ENCODE measurements around the gene TRIM65.
A peak's percentile ranks its signal among the peaks of the same experiment; 100 is the strongest.

Gene TRIM65

DNA sequence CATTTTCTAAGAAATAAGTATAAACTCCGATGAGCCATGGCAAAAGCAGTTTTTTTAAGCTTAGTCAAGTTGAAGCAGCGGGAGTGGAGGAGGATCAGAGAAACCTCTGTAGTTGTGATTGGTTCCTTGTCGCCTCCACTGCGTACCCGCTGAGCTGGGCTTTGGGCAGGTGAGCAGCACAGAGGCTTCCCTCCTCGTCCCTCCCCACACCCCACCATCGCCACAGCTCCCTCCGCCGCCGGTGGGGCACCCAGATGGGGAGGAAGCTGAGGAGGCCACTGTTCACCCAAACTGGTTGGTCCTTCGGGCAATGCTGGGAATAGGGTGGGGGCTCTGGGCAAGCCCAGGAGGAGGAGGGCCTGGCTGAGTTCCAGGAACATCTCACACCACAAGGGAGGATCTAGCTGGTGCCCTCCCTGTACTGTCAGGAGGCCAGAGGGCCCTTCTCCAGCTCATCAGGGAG lies 13.1 kb upstream of the TRIM65 start:
- no peak for DNase-seq (ENCODE audit: low read depth)
- no peak overlapping the region for H3K4me3 ChIP-seq (ENCODE audit: low read depth, low read length)
- TF ChIP-seq, protein P1, sequence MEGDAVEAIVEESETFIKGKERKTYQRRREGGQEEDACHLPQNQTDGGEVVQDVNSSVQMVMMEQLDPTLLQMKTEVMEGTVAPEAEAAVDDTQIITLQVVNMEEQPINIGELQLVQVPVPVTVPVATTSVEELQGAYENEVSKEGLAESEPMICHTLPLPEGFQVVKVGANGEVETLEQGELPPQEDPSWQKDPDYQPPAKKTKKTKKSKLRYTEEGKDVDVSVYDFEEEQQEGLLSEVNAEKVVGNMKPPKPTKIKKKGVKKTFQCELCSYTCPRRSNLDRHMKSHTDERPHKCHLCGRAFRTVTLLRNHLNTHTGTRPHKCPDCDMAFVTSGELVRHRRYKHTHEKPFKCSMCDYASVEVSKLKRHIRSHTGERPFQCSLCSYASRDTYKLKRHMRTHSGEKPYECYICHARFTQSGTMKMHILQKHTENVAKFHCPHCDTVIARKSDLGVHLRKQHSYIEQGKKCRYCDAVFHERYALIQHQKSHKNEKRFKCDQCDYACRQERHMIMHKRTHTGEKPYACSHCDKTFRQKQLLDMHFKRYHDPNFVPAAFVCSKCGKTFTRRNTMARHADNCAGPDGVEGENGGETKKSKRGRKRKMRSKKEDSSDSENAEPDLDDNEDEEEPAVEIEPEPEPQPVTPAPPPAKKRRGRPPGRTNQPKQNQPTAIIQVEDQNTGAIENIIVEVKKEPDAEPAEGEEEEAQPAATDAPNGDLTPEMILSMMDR (IDR thresholded peaks at IDR 0.05; ENCODE audit: control insufficient read depth, extremely low read depth, insufficient read depth) = no peak

DNA sequence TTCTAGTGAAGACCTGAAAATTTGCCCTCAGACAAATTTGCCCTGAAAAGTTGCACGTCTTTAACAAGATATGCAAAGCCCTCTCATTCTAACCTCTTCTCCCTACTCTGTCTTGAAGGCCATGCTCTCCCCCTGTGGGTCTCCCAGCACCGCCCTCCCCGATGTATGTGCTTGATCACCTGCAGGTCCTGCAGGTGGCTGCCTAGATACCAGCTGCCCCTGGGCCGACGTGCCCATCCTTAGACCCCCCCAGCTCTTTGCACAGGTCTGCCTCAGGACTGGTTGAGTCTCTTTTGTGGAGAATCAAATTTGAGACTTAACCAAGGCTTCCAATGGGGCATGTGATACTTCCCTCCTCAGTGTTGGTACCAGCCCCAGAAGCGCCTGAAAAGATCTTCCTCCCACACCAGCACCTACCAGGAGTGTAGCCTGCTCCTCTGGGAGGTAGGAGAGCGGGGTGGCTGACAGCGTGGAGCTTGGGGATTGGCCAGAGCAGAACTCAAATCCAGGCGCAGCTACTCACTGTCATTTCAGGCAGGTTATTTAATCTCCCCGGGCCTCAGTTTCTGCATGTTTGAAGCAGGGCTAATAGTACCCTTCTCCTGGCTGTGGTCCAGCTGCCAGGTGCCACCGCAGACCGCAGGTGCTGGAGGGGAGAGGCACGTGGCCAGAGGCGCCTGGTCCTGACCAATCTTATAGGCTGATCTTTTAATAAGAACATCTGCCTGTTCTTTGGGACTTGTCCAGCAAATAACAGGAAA lies 12.5 kb upstream of the TRIM65 start:
- H3K4me3 ChIP-seq (ENCODE audit: low read depth, low read length) = no peak overlapping the region
- TF ChIP-seq, protein P1 (IDR thresholded peaks at IDR 0.05; ENCODE audit: control insufficient read depth, extremely low read depth, insufficient read depth) = no peak
- DNase-seq (ENCODE audit: low read depth) = peak; percentile 46

DNA sequence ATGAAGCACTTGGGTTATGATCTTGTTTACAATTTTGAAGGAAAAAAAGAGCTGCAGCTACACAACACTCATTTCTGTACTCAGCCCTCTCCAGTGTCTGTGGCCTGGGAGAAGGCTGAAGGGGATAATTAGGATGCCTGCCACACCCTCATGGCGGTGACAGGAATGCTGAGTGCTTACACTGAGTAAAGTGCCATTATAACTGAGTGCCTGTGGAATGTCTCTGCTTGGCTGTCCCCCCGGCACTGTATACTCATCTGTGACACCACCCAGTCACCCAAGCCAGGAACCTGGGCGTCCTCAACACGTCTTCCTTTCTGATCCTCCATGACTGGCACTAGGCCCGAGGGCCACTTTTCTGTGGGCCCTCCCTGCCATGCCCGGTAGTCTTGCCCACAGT lies 11.4 kb upstream of the TRIM65 start:
- no peak overlapping the region for H3K4me3 ChIP-seq (ENCODE audit: low read depth, low read length)
- no peak for DNase-seq (ENCODE audit: low read depth)
- TF ChIP-seq, protein P1 (IDR thresholded peaks at IDR 0.05; ENCODE audit: control insufficient read depth, extremely low read depth, insufficient read depth) = no peak

DNA sequence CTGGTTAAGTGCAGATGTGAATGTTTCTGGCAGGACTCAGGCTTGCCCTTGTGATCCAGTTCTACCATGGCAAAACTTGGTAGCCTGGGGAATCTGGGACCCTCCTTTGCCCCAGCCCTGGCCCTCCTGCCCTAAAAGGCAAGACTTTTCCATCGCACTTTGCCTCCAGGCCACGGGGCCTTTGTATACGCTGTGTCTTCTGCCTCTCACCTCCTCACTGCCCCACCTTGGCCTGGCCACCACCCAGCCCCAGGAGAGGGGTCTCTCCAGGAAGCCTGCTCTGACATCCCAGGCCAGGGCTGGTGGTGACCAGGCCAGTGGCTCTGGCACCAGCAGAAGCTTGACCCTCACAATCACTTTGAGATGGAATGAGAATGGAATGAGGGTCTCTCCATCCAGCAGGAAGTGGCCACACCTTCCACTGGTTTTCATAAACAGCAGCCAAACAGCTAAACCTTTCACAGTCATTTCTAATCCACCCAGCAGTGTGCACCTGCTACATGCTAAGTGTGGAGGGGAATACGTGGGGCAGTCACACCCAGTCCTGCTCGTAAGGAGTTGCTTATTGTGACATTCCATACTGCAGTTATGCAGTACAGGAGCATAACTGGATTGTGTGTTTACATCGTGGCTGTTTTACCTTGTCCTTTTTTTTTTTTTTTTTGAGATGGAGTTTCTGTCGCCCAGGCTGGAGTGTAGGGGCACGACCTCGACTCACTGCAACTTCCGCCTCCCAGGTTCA lies 9.6 kb upstream of the TRIM65 start:
- TF ChIP-seq, protein P1 (IDR thresholded peaks at IDR 0.05; ENCODE audit: control insufficient read depth, extremely low read depth, insufficient read depth) = no peak
- DNase-seq (ENCODE audit: low read depth) = no peak
- H3K4me3 ChIP-seq (ENCODE audit: low read depth, low read length) = no peak overlapping the region

DNA sequence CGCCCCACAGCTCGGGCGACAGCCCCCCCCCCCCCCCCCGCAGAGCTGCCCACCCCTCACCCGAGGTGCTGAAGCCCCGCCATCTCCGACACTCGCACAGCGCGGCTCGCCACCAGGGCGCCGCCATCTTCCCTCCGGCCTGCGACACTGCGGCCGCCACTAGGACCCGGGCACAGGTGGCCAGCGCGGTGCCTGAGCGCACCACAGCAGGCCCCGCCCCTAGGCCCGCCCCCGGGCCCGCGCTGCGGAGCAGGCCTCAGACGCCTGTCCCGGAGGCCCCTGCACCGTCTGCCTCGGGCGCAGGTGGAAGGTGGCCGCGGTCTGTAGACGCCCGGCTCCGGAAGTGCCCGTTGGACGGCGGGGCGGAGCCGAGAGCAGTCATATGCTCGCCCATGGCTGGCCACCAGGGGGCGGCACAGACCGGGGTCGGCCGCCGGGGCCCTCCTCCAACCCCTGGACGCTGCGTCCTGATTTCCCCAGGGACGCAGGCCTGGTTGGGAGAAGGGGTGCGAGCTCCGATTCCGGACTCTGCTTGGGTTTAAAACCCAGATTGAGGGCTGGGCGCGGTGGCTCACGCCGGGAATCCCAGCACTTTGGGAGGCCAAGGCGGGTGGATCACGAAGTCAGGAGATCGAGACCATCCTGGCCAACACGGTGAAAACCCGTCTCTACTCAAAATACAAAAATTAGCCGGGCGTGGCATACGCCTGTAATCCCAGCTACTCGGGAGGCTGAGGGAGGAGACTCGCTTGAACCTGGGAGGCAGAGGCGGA lies 8.2 kb upstream of the TRIM65 start, which contains the start of gene MRPL38:
MRPL38 (minus strand) TSS at position 136 of the 773 bp plus-strand sequence; CDS start at position 127, 9 bp downstream.
- TF ChIP-seq, protein P1 (IDR thresholded peaks at IDR 0.05; ENCODE audit: control insufficient read depth, extremely low read depth, insufficient read depth) = peak; percentile 86
- peak within 1 kb of the TSS; percentile 93 for H3K4me3 ChIP-seq (ENCODE audit: low read depth, low read length)
- DNase-seq (ENCODE audit: low read depth) = peak; percentile 76

DNA sequence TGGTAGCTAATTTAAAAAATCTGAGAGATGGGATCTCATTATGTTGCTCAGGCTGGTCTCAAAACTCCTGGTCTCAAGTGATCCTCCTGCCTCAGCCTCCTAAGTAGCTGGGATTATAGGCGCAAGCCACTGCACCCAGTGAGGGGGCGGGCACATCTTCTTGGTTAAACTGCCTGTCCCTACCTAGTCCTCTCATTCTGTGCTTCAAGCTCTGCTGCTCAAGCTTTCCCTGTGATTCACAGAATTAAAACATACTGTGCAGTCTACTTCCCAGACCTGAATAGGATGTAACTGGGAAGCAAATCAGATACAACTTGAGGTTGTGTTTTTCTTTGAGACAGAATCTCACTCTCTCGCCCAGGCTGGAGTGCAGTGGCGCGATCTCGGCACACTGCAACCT lies 5.7 kb upstream of the TRIM65 start:
- TF ChIP-seq, protein P1 (IDR thresholded peaks at IDR 0.05; ENCODE audit: control insufficient read depth, extremely low read depth, insufficient read depth) = no peak
- H3K4me3 ChIP-seq (ENCODE audit: low read depth, low read length) = no peak overlapping the region
- DNase-seq (ENCODE audit: low read depth) = no peak
